GM13977 (cell line): ENCODE measurements around the gene AGXT.

Source experiments
- DNase-seq: peaks from one replicate; pipeline ENCODE4 v3.0.0; 2012; ENCODE audit warnings: low spot score
- in situ Hi-C: fragments of 300-500 bp; cut with MboI; formaldehyde crosslinking; loops from one replicate; pipeline ENCODE4 v1.12.0; 2022; ENCODE audit warnings: low sequenced_read_pairs, low pct_unique_long_range_greater_than_20kb, mixed read lengths, inconsistent platforms; ENCODE audit not compliant: unreplicated experiment
- TF ChIP-seq, protein P1 (sequence below): IDR thresholded peaks from 2 replicates; pipeline ENCODE4 v1.5.1; 2012; ENCODE audit warnings: mild to moderate bottlenecking, control low read depth; ENCODE audit not compliant: insufficient read depth; ENCODE audit errors: extremely low read depth, missing control alignments

Gene AGXT

DNA sequence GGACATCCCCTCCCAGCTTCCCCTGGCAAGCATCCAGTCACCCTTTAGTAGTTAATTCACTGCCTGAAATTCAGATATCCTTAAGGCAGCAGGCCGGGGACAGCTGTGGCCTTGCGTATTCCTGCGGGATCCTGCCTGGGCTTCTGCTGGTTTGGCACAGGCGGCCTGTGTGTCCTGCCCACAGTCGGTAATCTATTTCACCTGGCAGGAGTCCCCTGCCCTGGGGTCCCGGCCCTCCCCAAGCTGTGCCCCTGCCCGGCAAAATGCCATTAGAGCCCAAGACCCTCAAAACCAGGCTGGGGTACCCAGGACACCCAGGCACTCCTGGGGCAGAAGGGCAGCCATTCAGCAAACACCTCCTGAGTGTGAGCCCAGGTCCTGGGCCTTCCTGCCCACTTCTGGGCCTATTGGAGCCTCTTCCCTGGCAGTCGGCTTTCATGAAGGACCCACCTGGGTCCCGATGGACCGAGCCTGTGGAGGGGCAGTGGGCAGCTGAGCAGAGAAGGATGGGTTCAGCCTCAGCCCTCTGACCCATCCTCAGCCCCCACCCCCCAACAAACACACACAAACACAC is 49.1 kb downstream of the AGXT start:
- in situ Hi-C loops, result no loop called here
- TF ChIP-seq, protein P1, sequence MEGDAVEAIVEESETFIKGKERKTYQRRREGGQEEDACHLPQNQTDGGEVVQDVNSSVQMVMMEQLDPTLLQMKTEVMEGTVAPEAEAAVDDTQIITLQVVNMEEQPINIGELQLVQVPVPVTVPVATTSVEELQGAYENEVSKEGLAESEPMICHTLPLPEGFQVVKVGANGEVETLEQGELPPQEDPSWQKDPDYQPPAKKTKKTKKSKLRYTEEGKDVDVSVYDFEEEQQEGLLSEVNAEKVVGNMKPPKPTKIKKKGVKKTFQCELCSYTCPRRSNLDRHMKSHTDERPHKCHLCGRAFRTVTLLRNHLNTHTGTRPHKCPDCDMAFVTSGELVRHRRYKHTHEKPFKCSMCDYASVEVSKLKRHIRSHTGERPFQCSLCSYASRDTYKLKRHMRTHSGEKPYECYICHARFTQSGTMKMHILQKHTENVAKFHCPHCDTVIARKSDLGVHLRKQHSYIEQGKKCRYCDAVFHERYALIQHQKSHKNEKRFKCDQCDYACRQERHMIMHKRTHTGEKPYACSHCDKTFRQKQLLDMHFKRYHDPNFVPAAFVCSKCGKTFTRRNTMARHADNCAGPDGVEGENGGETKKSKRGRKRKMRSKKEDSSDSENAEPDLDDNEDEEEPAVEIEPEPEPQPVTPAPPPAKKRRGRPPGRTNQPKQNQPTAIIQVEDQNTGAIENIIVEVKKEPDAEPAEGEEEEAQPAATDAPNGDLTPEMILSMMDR, result no peak
- no peak for DNase-seq

DNA sequence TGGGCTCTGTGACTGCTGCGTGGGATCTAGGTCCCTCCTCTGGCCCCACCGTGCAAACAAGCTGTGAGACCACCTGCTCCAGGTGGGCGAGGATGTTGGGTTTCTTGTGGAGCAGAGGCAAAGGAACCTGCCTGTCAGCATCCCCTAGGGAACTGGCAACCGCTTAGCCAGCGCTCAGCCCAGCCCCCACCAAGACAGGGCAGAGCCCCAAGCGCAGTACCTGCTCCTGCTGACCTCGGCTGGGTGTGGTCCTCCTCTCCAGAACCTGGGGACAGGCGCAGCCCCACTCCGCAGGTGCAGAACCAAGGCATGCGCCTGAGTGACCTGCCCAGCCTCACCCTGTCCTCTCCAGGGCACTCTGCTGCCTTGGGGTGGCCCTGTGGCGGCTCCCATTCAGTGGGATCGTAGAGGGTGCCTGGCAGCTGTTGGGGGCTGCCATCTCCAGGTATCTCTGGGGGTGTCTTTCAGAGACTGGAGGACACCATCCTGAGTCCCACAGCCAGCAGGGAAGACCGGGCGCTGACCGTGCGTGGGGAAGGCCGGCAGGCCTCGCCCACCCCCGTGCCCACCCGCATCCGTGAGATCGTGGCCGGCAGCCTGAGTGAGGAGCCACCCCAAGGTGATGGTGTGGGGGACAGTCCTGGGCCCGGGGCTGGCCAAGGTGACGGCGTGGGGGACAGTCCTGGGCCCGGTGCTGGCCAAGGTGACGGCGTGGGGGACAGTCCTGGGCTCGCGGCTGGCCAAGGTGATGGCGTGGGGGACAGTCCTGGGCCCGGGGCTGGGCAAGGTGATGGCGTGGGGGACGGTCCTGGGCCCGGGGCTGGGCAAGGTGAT is 49.9 kb downstream of the AGXT start:
- DNase-seq, result no peak
- in situ Hi-C loops, result no loop called here
- TF ChIP-seq, protein P1, result no peak

DNA sequence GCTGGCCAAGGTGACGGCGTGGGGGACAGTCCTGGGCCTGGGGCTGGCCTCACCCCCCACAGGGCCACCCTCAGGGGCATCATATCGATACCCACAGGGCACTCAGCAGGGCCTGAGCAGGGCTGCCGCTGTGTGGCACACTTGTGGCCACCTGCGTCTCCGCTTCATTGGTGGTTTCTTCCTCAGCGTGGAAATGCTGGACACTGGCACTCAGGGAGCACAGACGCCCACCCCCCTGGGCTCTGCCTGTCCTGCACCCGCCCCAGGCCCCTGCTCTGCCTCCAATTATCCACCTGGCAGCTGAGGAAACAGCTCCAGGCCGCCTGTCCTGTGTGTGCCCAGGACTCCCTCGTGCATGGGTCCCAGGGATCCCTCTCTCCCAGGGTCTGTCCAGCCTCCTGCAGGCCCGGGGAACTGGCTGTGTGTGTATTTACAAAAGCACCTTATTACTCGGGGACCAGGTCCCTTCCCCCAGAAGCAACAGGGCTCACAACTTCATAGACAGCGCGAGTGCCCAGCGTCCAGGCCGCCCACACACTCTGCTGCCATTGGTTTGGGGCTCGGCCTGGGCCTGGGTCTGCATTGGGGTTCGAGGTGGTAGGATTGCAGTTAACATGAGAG is 50.6 kb downstream of the AGXT start:
- in situ Hi-C loops, result no loop called here
- TF ChIP-seq, protein P1, result no peak
- DNase-seq, result no peak

DNA sequence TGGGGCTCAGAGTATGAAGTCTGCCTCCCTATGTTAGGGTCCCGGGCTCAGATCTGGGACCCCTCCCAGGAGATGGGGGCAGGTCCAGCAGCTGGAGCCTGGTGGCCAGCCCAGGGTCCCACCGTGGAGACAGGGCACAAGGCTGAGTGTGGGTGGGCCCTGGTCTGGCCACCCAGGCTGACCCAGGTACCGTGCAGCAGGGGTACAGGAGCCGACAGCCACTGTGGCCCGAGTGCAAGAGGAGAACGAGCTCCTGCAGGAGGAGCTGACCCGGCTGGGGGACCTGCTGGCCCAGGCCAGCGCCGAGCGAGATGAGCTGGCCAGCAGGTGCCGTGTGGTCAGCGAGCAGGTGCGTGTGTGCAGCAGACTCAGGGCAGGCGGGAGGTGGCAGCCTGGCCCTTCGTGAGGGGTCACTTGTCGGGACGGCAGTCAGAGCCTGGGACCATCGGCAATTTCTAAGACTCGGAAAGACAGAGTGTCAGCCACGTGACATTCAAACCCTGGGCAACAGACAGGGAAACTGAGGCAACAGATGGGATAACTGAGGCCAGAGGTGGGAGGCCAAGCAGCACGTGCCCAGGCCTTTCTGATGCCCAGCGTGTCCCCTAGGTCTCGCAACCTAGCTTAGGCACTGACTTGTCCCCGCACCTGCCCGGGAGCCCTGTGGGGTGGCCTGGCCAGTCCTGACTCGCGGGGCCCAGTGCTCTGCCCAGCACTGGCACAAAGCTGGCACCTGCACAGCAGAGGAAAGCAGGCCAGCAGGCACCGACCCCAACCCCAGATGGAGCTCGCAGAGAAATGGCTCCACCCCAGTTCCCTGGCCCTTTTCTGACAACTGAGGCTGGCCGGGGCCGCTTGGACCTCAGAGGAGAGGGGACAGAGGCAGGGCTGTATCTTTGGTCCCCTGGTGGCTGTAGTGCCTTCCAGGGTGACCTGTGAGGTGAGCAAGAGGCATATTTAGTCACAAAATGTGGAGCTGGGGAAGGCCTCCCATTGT is 51.5 kb downstream of the AGXT start:
- TF ChIP-seq, protein P1, result no peak
- in situ Hi-C loops, result no loop called here
- DNase-seq, result no peak

DNA sequence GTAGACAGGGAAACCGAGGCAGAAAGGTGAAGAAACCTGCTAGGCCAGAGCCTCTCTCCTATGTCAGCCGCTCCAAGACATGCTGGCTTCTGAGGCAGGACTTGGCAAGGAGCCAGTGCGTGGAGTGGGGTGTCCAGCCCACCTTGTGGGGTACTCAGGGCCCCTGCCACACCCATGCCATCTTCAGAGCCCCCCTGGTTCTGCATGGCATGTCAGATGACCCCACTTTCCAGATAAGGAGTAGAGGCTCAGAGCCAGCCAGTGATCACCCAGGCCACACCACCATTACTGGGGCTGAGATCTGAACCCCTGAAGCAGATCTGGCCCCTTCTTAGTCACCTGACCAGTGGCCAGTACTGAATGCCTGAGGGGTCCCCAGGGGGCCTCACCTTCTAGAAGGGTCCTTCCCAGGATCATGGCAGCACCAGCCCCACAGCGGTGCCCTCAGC is 52.2 kb downstream of the AGXT start:
- in situ Hi-C loops, result no loop called here
- DNase-seq, result no peak

More for the DNA sequence above, 52.2 kb downstream of the AGXT start:
- TF ChIP-seq, protein P1, result no peak
